Mesodermal cell (in vitro differentiated cells): Measurements from ENCODE around the gene DDX43.
"Not testable (repeated sequence)": the region's sequence is repeated elsewhere in the genome, so short reads cannot be mapped to it uniquely, and the experiment has no call there.

ENCODE experiments used
- H3K27ac ChIP-seq: 2 replicates; pipeline ENCODE4 v1.7.0; 2013; ENCODE audit warnings: mild to moderate bottlenecking, low read depth, low read length, moderate library complexity; ENCODE audit not compliant: severe bottlenecking
- H3K36me3 ChIP-seq: 2 replicates; pipeline ENCODE4 v1.7.1; 2013; ENCODE audit warnings: mild to moderate bottlenecking, low read length, moderate library complexity; ENCODE audit not compliant: control insufficient read depth, insufficient read depth
- H3K4me1 ChIP-seq: one replicate; pipeline ENCODE4 v1.7.1; 2013; ENCODE audit warnings: mild to moderate bottlenecking, low read length; ENCODE audit not compliant: insufficient read depth, control insufficient read depth, poor library complexity, severe bottlenecking
- H3K4me3 ChIP-seq: 2 replicates; pipeline ENCODE4 v1.7.0; 2013; ENCODE audit warnings: low read length, control low read depth, mild to moderate bottlenecking; ENCODE audit not compliant: insufficient read depth, poor library complexity, severe bottlenecking; ENCODE audit errors: extremely low read depth
- H3K9me3 ChIP-seq: 2 replicates; pipeline ENCODE4 v1.7.1; 2013; ENCODE audit warnings: mild to moderate bottlenecking, low read length, moderate library complexity; ENCODE audit not compliant: control insufficient read depth
- WGBS, 2 experiments: methylation state at CpG; one replicate each; pipeline ENCODE4 v1.1.5; 2013; ENCODE audit warnings: missing lambda C conversion rate in 2 of 2; ENCODE audit not compliant: insufficient coverage in 2 of 2; 5-methylcytosine and 5-hydroxymethylcytosine counted together

DDX43 gene

DNA sequence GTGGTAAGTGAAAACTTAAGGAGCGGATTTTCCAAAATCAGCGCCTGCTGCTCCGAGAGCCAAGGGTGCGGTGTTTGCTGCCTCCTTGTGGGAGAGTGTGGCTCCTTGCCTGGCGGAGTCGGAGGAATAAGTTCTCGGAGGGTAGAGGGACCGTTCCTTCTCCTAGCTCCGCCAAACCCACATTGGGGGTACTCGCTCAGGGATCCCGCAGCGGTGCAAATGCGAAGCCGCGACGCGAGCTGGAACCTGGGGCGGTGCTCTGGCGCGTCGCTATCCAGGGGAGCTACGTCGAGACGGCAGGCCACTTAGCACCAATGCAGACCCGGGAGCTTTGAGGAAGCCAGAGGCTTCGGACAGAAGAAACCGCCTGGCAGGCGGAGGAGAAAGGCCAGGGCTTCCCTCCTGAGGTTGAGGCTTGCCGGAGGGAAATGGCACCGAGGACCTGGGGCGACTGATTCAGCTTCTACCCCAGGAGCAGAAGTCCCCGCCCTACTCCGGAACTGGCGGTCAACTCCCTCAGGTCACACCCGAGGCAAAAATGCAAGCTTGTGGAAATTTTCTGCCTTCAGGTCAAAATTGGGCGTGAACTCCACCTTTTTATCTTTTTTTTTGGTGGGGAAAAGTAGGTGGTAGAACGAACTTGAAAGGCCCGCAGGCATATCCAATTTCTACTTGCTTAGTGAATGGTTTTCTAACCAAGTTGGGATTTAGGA is 5.7 kb upstream of the DDX43 start:
- Histone ChIP-seq H3K4me1 (no peaks in the 10 kb centered on the region), H3K27ac (peak overlapping the region; percentile 57)

DNA sequence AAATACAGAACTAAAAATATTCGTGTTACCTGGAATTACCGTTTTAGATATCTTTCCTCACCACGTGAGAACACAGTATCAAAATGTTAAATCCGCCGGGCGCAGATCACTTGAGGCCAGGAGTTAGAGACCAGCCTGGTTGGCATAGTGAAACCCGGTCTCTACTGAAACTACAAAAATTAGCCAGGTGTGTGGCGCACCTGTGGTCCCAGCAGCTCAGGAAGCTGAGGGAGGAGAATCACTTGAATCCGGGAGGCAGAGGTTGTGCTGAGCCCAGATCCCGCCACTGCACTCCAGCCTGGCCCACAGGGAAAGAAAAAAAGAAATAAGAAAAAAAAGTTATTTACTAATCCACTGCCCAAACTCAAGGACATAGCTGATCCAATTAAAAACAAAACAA is 4.8 kb upstream of the DDX43 start:
- 90 to 98% methylated on average over 7 of the region's 10 CpGs for WGBS, 2 experiments
- Histone ChIP-seq H3K9me3 (no peaks in the 10 kb centered on the region), H3K4me1 (no peaks in the 10 kb centered on the region), H3K27ac (no peak overlapping the region), H3K4me3 (no peak overlapping the region), H3K36me3 (no peaks in the 10 kb centered on the region)

More for the DNA sequence above, 5.7 kb upstream of the DDX43 start:
- H3K36me3 ChIP-seq: no peaks in the 10 kb centered on the region
- WGBS, 2 experiments: 2 to 3% methylated on average over 21 to 30 of the region's 38 CpGs
- peak overlapping the region; percentile 46 for H3K4me3 ChIP-seq
- H3K9me3 ChIP-seq: no peaks in the 10 kb centered on the region

DNA sequence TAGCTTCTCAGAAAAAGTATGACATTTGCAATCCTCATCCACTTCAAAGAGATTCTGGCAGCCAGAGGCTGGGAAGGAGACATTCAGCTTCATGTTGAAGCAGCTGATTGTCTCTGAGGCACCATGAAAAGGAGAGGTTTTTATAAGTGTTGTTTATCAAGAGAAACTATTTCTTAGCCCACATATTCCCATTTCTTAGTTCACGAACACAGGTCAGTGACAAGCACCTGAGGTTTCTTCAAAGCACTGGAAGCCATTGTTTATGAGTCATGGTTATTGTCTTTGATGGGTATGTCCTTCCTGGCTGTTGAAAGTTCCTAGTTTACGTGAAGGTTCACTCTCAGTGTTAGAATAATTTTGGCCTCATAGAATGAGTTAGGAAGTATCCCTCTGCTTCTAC is 3.0 kb upstream of the DDX43 start:
- no peaks in the 10 kb centered on the region for H3K4me1 ChIP-seq
- no peaks in the 10 kb centered on the region for H3K36me3 ChIP-seq
- no peaks in the 10 kb centered on the region for H3K9me3 ChIP-seq
- no CpG with 5 or more reads among the region's 2 CpGs for WGBS, 2 experiments
- H3K4me3 ChIP-seq: no peak overlapping the region
- H3K27ac ChIP-seq: no peak overlapping the region

DNA sequence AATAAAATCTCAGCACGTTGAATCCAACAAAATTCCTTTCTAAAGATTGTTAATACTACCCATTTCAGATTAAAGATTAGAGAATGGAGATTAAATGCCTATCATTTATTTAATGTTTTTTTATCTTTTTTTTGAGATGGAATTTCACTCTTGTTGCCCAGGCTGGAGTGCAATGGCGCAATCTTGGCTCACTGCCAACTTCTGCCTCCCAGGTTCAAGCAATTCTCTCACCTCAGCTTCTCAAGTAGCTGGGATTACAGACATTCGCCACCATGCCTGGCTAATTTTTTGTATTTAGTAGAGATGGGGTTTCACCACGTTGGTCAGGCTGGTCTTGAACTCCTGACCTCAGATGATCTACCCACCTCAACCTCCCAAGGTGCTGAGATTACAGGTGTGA is 2.4 kb upstream of the DDX43 start:
- H3K4me1 ChIP-seq, H3K9me3 ChIP-seq, H3K4me3 ChIP-seq, H3K36me3 ChIP-seq, H3K27ac ChIP-seq: not testable (repeated sequence)
- 83% methylated on average over 1 of the region's 4 CpGs; no CpG with 5 or more reads in 1 of the 2 experiments for WGBS, 2 experiments

DNA sequence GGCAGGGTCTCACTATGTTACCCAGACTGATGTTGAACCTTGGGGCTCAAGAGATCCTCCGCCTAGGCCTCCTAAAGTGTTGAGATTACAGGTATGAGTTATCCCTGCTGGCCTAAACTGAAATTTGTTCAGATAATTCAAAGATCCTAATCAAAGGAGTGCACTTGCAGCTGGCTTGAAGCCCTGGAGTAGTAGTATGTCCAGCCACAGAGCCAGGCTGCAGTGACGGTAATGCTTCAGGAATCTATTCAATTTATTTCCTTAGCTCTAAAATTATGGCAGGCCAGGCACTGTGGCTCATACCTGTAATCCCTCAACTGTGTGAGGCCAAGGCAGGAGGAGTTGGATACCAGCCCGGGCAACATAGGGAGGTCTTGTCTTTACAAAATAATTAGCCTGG is 1.4 kb upstream of the DDX43 start:
- 94 to 100% methylated on average over 2 to 3 of the region's 3 CpGs for WGBS, 2 experiments
- Histone ChIP-seq H3K4me1 (no peaks in the 10 kb centered on the region), H3K9me3 (no peaks in the 10 kb centered on the region), H3K4me3 (no peak overlapping the region), H3K27ac (no peak overlapping the region), H3K36me3 (no peaks in the 10 kb centered on the region)

DNA sequence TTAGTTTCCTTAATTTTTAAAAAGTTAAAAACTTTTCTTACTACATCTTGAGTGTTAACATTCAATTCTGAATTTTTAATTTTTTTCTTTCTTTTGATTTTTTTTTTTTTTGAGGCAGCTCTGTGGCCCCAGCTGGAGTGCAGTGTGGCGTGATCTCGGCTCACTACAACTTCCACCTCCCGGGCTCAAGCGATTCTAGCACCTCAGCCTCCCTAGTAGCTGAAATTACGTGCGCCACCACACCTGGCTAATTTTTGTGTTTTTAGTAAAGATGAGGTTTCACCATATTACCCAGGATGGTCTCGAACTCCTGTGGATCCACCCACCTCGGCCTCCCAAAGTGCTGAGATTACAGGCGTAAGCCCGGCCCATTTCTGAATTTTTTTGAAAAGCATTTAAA is 1.2 kb downstream of the DDX43 start:
- Histone ChIP-seq H3K4me3 (no peak overlapping the region), H3K27ac (no peak overlapping the region), H3K36me3 (no peaks in the 10 kb centered on the region), H3K4me1 (no peaks in the 10 kb centered on the region), H3K9me3 (no peaks in the 10 kb centered on the region)
- WGBS, 2 experiments: 96 to 98% methylated on average over 5 to 8 of the region's 10 CpGs

DNA sequence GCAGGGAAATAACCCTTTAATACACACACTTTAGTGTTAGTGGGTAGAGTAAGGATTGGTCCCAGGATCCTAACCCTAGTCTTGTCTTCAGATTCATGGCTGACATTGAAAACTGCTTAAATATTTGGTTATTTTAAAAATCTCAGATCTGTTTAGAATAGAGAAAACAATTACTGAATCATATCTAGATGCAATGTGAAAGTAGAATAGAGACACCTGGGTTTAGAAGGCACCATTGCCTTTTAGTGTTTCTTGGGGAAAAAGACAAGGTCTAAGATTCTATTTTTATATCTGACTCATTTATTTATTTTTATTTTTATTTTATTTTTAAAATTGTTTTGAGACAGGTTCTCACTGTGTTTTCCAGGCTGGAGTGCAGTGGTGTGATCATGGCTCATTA is 6.0 kb downstream of the DDX43 start:
- no peaks in the 10 kb centered on the region for H3K9me3 ChIP-seq
- H3K4me1 ChIP-seq: no peaks in the 10 kb centered on the region
- H3K27ac ChIP-seq: no peak overlapping the region
- no peaks in the 10 kb centered on the region for H3K36me3 ChIP-seq
- no peak overlapping the region for H3K4me3 ChIP-seq

DNA sequence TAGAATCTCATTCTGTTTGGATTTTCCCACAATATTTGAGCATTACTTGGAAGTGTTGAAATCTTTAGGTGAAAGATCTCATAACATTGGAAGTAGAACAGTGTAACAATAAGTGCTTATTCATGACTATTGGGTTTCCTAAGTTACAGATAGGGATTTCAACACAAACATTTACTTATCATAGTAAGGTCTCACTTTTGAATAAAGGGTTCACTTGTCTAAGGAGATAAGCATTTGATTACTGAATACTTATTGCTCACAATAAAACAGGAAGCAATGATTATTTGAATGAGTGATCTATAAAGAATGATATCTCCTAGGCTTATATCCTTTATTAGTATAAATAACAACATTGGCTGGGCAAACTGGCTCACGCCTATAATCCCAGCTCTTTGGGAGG is 14.8 kb downstream of the DDX43 start:
- Histone ChIP-seq H3K27ac (no peak overlapping the region), H3K36me3 (no peaks in the 10 kb centered on the region), H3K9me3 (no peaks in the 10 kb centered on the region), H3K4me1 (no peaks in the 10 kb centered on the region), H3K4me3 (no peak overlapping the region)
- WGBS, 2 experiments: 100% methylated on average over 1 of the region's 1 CpG

DNA sequence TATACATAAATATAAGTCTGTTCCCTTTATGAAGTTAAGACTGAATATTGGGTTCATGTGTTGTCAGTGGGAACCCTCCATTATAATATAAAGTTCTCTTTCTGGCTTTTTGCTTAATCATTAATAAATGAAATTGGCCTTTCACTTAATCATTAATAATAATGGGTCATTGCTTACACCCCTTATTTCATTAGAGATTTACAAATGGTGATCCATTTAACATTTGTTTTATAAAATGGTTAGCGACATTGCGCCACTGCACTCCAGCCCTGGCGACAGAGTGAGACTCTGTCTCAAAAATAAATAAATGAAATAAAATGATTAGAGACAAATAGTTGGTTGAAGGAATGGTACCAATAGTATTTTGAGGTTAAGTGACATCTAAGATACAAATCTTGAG is 18.5 kb downstream of the DDX43 start:
- H3K36me3 ChIP-seq: no peaks in the 10 kb centered on the region
- WGBS, 2 experiments: 87% methylated on average over 3 of the region's 3 CpGs; no CpG with 5 or more reads in 1 of the 2 experiments

DNA sequence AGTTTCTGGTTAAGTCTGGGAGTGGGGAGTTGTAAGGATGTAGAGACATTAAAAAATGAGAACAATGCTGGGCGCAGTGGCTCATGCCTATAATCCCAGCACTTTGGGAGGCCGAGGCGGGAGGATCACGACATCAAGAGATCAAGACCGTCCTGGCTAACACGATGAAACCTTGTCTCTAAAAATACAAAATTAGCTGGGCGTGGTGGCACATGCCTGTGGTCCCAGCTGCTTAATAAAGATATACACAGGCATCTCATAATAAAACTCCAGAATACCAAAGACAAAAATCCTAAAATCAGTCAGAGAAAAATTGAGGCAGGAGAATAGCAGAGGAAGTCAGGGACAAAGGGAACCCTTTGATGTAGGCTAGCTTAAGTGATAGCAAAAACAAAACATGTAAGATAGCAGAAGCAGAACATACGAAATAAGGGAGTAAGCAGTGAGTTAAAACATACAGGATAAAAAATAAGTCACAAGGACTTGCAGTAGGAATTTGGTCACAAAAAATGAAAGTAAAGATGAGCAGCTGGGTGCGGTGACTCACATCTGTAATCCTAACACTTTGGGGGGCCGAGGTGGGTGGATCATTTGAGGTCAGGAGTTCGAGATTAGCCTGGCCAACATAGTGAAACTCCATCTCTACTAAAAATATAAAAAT is 23.6 kb downstream of the DDX43 start:
- H3K27ac ChIP-seq: no peak overlapping the region
- 88 to 96% methylated on average over 7 to 8 of the region's 11 CpGs for WGBS, 2 experiments
- H3K9me3 ChIP-seq: no peaks in the 10 kb centered on the region

More for the DNA sequence above, 18.5 kb downstream of the DDX43 start:
- Histone ChIP-seq H3K9me3 (no peaks in the 10 kb centered on the region), H3K4me1 (no peaks in the 10 kb centered on the region), H3K4me3 (no peak overlapping the region), H3K27ac (no peak overlapping the region)

DNA sequence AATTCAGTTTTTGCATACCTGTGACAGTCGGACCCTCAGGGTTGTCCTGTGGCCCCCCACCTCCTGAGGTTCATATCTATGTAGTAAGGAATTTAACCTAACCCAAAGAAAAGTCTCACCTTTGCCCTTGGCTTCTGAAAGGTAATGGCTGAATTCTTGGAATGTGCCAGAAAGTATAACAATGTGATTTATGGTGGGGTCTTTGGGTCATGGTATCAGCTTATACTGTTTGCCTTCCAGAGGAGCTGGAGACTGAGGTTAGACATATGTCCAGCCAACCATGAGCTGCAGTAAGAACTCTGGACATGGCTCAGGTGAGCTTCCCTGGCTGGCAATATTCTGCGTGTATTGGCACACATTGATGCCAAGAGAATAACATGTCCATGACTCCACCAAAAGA is 26.9 kb downstream of the DDX43 start:
- Histone ChIP-seq H3K9me3 (no peaks in the 10 kb centered on the region), H3K36me3 (no peaks in the 10 kb centered on the region), H3K4me1 (no peaks in the 10 kb centered on the region), H3K27ac (no peak overlapping the region), H3K4me3 (no peak overlapping the region)
- WGBS, 2 experiments: 100% methylated on average over 1 of the region's 2 CpGs

More for the DNA sequence above, 23.6 kb downstream of the DDX43 start:
- Histone ChIP-seq H3K4me3 (no peak overlapping the region), H3K4me1 (no peaks in the 10 kb centered on the region), H3K36me3 (no peaks in the 10 kb centered on the region)
